SK-N-SH treated with all-trans-retinoic acid at 6 μM for 48 hours (cell line): ENCODE measurements around the gene TFRC.

ENCODE experiments used
- ARNTL ChIP-seq: fragments of 450-650 bp; formaldehyde crosslinking; IDR thresholded peaks from 2 replicates; pipeline ENCODE4 v1.5.0; 2020; ENCODE audit warnings: low read depth, mild to moderate bottlenecking, moderate library complexity, borderline replicate concordance
- CSRNP3 ChIP-seq: fragments of 250-450 bp; sonication (Bioruptor Pico); IDR thresholded peaks from 2 replicates; pipeline ENCODE4 v1.5.1; 2021; ENCODE audit warnings: mild to moderate bottlenecking, moderate library complexity
- ESRRG ChIP-seq: fragments of 250-450 bp; sonication (Bioruptor Pico); IDR thresholded peaks from 2 replicates; pipeline ENCODE4 v1.6.1; 2021; ENCODE audit warnings: mild to moderate bottlenecking
- PATZ1 ChIP-seq: fragments of 250-450 bp; sonication (Bioruptor Pico); IDR thresholded peaks from 2 replicates; pipeline ENCODE4 v1.8.0; 2020; ENCODE audit warnings: mild to moderate bottlenecking, moderate library complexity, borderline replicate concordance
- POU6F1 ChIP-seq: fragments of 250-450 bp; sonication (Bioruptor Pico); IDR thresholded peaks from 2 replicates; pipeline ENCODE4 v1.8.0; 2021; ENCODE audit warnings: low read depth, mild to moderate bottlenecking, moderate library complexity, borderline replicate concordance
- TOX ChIP-seq: fragments of 250-450 bp; sonication (Bioruptor Pico); IDR thresholded peaks from 2 replicates; pipeline ENCODE4 v1.8.0; 2021; ENCODE audit warnings: mild to moderate bottlenecking, moderate library complexity, borderline replicate concordance
- ZFP30 ChIP-seq: fragments of 450-650 bp; formaldehyde crosslinking; IDR thresholded peaks from 2 replicates; pipeline ENCODE4 v1.5.0; 2022; ENCODE audit warnings: mild to moderate bottlenecking, moderate library complexity
- ZNF70 ChIP-seq: fragments of 450-650 bp; formaldehyde crosslinking; IDR thresholded peaks from 2 replicates; pipeline ENCODE4 v1.5.0; 2020; ENCODE audit warnings: mild to moderate bottlenecking, moderate library complexity

TFRC gene

GRCh38 chr3:195999896-196000295 is 82.0 kb downstream of the TFRC start (continued):
- TF ChIP-seq PATZ1 (no peak), ESRRG (CRISPR knock-in tag) (no peak), ARNTL (CRISPR knock-in tag) (no peak), POU6F1 (CRISPR knock-in tag) (no peak), ZNF70 (CRISPR knock-in tag) (no peak), ZFP30 (no peak), CSRNP3 (CRISPR knock-in tag) (no peak), TOX (CRISPR knock-in tag) (no peak)
